ENCODE measurements around the gene HMX1. TPM values are rescaled to one million over a fixed set of nuclear protein-coding genes. Genes with fewer than 3 reads are reported as not detected.

Gene HMX1
- total RNA-seq, 1 donor from 2014 or later = not detected

- Histone ChIP-seq H3K27me3 (ENCODE audit: low read depth) (peaks cover 76% of the 10 kb centered on the region), H3K36me3 (no peaks in the 10 kb centered on the region), H3K9me3 (replicated peaks) (peaks cover 12% of the 10 kb centered on the region), H3K4me3 (no peak overlapping the region), H3K4me1 (no peaks in the 10 kb centered on the region), H3K27ac (replicated peaks) (no peak overlapping the region)
- intact Hi-C loops (cut with micrococcal nuclease) = no loop called here
- DNase-seq = no peak
- TF ChIP-seq CTCF (IDR thresholded peaks at IDR 0.05; ENCODE audit: borderline replicate concordance) = no peak
Observed at GRCh38 chr4:8821151-8821950, 50.3 kb downstream of the HMX1 start.

- DNase-seq = no peak
- no peaks in the 10 kb centered on the region for H3K36me3 ChIP-seq
- TF ChIP-seq CTCF (IDR thresholded peaks at IDR 0.05; ENCODE audit: borderline replicate concordance) = no peak
- H3K27ac ChIP-seq (replicated peaks) = no peak overlapping the region
- intact Hi-C loops (cut with micrococcal nuclease) = no loop called here
- H3K4me3 ChIP-seq = no peak overlapping the region
- no peaks in the 10 kb centered on the region for H3K4me1 ChIP-seq
- H3K27me3 ChIP-seq (ENCODE audit: low read depth) = peaks cover 76% of the 10 kb centered on the region
- peaks cover 12% of the 10 kb centered on the region for H3K9me3 ChIP-seq (replicated peaks)
Observed at GRCh38 chr4:8820178-8821102, 51.2 kb downstream of the HMX1 start.

- DNase-seq = no peak
- no peak for TF ChIP-seq CTCF (IDR thresholded peaks at IDR 0.05; ENCODE audit: borderline replicate concordance)
- H3K27me3 ChIP-seq (ENCODE audit: low read depth) = peaks cover 72% of the 10 kb centered on the region
- H3K36me3 ChIP-seq = no peaks in the 10 kb centered on the region
- intact Hi-C loops (cut with micrococcal nuclease) = no loop called here
- H3K9me3 ChIP-seq (replicated peaks) = peaks cover 7% of the 10 kb centered on the region
- H3K27ac ChIP-seq (replicated peaks) = no peak overlapping the region
- no peak overlapping the region for H3K4me3 ChIP-seq
- H3K4me1 ChIP-seq = no peaks in the 10 kb centered on the region
Observed at GRCh38 chr4:8819473-8820177, 52.0 kb downstream of the HMX1 start.

GRCh38 chr4:8819019-8819418 is 52.6 kb downstream of the HMX1 start:
- Histone ChIP-seq H3K36me3 (no peaks in the 10 kb centered on the region), H3K4me1 (no peaks in the 10 kb centered on the region), H3K9me3 (replicated peaks) (peaks cover under 1% of the 10 kb centered on the region), H3K27me3 (ENCODE audit: low read depth) (peaks cover 68% of the 10 kb centered on the region), H3K4me3 (no peak overlapping the region), H3K27ac (replicated peaks) (no peak overlapping the region)
- intact Hi-C loops (cut with micrococcal nuclease) = no loop called here
- no peak for TF ChIP-seq CTCF (IDR thresholded peaks at IDR 0.05; ENCODE audit: borderline replicate concordance)
- no peak for DNase-seq
